CD4-positive, alpha-beta T cell treated with Interleukin-10 for 1 hour (primary cell): ENCODE results near the gene TRIM3.
"Not testable (repeated sequence)": the region's sequence is repeated elsewhere in the genome, so short reads cannot be mapped to it uniquely, and the experiment has no call there.

Source experiments
- DNase-seq: peaks from one replicate; pipeline ENCODE4 v3.0.0-alpha.2; 2020

Gene TRIM3

DNA sequence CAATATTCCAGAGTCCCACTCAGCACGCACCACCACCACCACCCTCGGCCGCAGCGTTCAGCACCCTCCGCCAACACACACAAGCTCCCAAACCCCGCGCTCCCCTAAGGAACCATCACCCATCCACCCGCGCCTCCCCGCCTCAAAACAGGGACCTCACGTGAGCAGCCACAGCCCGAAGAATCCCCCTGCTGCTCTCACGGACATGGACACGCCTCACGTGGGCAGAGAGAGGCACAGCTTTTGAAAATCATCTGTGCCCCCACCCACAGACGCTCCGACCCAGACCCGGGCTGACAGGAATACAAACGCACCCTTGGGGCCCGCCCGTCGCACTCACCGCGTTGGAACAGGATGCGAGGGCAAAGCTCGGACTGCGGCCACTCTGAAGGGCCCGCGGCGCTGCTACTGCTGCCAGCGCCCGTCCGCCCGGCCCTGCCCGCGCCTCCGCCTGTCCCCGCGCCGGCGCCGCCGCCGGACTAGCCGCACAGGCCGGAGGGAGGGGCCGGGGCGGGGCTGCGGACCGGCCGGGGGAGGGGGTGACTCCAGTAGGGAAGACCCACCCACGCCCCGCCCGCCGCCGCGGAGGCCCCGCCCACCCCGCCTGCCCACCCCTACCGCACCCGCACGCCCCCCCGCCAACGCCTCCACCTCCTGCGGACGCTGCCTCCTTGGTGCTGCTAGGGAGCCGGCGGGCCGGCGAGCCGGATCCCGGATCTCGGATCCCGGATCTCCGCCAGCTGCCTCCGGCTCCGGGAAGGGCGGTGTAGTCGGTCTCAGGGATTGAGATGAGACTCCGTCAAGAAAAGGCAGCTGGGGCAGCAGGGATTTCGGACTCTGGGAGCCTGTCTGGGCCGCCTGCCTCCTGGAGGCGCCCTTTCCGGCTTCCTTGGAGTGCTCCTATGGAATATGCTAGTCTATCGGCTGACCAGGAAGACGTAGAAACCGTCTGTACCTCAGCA, at the start of gene TRIM3:
Gene TRIM3, minus strand, starts transcription at position 491 of the 962 bp plus-strand sequence. CDS start 8,246 bp downstream, outside the sequence.
- peak; percentile 81 for DNase-seq

DNA sequence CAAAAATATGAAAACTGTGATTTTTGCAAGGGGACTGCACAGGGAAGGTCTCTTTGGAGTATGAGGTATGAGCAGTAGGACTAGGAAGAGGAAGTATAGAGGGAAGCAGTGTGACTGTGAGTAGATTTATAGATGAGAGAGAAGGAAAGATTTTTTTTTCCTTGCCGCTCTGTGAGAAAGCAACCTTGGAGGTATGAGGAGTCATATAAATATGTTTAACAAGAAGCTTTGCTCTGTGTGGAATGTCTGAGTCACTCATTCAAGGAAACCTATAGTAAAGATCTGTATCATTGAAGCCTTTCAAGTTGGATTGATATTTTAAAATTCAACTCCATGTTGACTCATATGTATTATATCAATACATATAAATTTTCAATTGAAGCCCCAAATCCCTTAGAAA, 49.5 kb upstream of the TRIM3 start:
- DNase-seq, result no peak

DNA sequence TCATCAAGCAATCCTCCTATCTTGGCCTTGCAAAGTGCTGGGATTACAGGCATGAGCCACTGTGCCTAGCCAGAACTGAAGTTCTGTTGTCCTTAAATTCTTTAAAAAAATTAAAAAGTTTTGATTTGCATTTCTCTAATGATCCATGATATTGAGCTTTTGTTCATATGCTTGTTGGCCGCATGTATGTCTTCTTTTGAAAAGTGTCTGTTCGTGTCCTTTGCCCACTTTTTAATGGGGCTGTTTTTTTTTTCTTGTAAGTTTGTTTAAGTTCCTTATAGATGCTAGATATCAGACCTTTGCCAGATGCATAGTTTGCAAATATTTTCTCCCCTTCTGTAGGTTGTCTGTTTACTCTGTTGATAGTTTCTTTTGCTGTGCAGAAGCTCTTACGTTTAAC, 48.2 kb upstream of the TRIM3 start:
- DNase-seq, result not testable (repeated sequence)

DNA sequence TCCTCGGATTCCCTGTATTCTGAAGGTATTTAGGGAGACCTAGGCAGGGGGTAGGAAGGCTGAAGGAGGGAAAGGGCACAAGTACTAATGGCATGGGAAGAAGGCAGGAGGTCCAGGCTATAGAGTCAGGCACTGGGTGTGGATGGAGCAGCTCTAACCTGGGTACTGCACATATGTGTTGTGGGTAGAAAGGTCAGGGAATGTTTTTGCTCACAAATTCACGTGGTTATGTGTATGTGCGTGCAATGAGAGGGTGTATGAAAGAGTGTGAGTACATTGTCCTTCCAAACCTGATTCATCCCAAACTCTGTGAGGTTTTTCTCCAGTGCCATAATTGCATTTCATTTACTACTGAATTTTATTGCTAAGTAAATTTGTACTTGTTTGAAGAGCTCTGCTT, 46.5 kb upstream of the TRIM3 start:
- DNase-seq, result no peak

DNA sequence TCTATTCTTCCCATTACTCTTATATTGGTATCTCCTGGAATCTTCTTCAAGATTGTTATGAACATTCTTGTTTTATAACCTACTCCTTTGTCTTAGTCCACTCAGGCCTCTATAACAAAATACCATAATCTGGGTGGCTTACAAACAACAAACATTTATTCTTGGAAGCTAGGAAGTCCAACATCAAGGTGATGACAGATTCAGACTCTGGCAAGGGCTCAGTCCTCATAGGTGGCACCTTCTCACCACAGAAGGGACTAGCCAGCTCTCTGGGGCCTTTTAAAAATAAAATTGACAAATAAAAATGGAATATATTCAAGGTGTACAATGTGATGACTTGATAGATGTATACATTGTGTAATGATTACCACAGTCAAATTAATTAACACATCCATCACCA, 43.1 kb upstream of the TRIM3 start:
- no peak for DNase-seq

DNA sequence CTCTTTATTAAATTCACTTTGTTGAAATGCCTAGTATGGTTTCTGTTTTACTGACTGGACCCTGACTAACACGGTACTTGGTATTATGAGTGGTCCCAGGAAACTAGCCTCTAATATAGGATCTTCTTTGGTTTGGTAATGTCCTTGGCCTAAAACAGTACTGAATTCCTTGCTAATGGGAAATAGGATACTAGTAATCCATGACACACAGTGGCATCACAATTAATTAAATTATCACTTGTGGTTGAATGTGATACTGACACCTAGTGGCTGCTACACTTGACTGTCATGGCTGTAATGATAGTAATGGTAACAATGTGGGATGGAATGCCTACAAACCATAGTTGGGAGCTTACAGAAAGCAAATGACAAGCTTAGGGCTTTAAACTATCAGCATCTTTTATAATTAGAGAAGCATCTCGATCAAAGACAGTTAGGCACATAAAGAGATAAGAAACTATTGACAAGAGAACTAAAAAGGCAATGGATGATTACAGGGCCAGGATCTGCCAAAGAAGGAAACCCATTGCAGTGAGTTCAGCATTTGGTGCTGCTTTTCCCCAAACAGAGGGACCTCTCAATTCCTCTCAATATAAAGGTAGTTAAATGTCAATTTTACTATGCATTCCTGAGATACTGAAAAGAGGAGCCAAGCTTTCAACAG, 32.0 kb upstream of the TRIM3 start:
- peak; percentile 53 for DNase-seq

DNA sequence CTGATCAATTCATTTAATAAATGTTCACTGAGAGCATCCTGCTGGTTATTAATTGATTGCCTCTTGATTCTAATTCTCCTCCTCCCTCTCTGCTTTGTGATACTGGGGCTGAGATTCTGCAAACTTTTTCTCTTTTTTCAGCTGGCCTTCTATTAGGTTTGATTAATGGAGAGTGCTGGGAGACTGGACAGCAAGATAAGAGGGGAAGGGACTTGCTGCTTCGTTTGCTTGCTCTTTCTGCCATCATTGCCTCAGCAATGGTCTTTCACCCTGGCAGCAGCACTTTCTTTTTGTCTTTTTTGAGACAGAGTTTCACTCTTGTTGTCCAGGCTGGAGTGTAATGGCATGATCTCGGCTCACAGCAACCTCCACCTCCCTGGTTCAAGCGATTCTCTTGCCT, 30.4 kb upstream of the TRIM3 start:
- DNase-seq, result no peak

DNA sequence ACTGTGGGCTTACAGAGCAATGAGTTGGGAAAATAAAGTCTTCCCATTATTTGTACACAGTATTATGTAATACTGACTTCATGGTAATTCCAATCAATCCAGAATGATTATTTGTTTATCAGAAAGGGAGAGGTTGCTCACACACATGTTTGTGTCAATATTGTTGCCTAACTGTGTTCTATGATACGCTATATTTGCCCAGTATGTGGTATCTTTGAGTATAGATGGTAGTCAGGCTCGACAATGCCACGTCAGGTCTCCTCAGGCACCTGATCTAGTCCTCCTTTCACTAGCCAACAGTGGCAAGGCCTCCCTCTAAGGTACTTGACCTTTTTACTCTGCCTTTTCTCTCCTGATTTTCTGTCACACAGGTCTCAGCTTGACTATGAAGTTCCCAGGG, 28.6 kb upstream of the TRIM3 start:
- no peak for DNase-seq

DNA sequence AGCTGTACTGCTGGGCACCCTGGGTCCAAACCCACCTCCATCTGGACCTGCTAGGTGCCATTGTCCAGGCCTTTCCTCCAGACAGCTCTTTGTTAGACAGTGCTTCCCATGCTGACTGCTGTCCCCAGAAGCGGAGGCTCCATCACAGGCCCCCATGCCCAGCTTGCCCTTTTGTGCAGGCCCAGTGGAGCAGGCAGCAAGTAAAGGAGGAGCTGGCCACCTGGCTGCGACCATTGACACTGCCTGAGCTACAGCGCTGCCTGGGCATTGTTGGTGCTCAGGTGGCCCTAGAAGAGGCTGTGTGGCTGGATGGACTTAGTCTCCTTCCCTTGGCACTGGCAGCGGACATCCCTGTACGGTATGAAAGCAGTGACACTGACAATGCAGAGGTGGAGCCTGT, 24.8 kb upstream of the TRIM3 start:
- no peak for DNase-seq

DNA sequence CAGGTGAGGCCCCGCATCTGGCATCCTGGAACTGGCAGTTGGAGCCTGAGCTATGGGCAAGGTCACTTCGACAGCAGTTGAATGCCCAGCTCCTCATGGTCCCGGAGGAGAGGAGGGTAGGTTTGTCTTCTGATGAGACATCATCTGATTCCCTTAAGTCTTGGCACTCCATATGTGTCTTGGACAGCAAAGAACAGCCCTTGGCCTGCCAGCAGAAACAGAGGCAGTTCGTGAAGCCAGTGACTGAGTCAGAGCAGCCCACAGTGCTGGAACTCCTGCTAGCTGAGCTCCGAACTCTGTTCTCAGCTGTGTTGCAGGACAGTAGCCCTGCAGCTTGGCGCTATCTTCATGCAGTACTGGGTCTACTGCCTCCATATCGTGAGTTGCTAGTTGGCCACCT, 24.4 kb upstream of the TRIM3 start:
- DNase-seq, result no peak

DNA sequence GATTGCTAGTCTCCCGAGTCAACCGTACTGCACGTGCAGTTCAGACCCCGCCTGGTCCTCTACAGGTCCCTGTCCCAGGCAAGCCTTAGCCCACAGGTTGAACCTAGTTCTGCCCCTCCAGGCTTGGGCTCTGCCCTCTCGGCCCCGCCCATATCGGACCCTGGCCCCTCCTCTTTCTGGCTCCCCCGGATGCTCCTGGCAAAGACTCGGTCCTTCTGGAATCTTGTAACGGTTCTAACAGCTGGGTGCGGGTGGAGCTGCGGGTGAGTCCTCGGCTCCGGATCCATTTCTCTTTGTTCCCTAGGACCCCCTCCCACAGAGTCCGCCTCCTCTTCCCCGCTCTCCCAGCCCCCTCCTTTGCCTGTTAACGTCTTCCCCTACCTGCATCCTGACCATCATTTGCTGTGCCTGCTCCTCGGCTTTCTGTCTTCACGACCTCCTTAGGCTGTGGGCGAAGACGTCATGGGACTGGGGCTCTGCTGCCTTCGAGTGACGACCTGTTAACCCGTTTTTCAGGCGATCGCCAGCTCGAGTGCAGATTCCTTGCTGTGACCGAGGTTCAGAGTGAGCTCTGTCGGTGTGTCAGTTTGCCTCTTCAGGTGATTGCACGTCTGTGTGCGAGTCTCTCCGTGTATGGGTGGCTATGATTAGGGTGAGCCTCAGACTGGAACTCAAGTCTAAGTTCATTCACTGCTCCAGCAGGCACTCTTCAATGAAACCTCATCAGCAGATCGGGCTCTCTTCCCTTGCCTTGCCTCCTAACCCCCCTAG, 23.5 kb upstream of the TRIM3 start, which contains the start of gene DNHD1:
Gene DNHD1, plus strand, starts transcription at position 212 of the 771 bp plus-strand sequence. CDS start 936 bp downstream, outside the sequence.
- DNase-seq, result no peak

DNA sequence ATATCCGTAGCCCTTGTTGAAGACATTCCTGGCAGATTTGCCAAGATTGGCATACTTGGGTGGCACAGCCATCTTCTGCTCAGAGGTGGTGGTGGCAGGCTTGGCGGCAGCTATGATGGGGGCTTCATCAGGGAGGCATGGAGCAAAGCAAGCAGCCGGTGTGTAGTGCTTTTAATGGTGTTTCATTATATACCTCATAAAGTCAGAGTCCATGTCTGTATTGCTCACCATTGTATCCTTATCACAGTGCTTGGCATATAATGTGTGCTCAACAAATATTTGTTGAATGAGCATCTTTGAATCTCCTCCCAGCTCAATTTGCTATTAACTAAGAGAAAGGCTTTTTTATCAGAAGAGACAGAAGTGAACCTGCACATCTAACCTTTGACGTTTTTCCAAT, 15.6 kb upstream of the TRIM3 start:
- no peak for DNase-seq

DNA sequence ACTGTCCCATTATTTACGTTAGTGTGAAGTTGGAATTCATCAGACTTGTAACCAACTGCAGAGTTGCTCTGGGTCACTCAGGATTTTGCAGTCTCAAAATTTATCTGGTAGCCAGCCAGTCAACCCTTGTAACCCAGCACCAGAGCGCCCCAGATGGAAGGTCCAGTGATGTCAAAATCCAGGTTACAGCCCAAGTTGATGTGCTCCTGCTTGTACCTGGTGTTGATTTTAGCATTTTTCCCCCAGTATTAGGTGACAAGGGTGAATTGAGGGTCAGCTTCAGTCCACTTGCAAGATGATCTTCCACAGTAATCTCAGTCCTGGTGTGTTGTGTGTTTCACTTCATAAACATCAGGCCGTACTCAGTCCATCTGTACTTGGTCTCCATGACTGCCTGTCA, 15.1 kb upstream of the TRIM3 start:
- DNase-seq, result no peak

DNA sequence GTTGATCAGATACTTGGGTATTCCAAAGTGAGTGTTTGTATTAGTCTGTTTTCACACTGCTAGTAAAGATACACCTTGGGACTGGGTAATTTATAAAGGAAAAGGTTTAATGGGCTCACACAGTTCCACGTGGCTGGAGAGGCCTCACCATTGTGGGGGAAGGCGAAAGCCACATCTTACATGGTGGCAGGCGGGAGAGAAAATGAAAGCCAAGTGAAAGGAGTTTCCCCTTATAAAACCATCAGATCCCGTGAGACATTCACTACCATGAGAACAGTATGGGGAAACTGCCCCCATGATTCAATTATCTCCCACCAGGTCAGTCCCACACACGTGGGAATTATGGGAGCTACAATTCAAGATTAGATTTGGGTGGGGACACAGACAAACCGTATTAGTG, 14.6 kb upstream of the TRIM3 start:
- no peak for DNase-seq

DNA sequence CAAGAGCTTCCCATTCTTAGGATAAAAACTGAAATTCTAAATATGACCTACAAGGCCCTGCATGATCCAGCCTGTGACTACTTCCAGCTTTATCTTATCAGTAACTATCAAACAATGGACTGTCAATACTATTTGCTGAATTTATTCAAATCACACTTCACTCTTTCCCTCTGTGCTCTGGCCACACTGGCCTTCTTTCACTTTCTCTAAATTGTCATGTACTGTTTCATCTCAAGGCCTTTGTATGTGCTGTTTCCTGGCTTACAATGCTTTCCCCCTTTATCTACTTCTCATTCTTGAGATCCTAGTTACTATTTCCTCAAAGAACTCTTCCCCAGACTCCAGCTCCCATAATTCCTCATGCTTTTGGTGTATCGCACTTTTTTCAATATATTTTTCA, 13.2 kb upstream of the TRIM3 start:
- no peak for DNase-seq

DNA sequence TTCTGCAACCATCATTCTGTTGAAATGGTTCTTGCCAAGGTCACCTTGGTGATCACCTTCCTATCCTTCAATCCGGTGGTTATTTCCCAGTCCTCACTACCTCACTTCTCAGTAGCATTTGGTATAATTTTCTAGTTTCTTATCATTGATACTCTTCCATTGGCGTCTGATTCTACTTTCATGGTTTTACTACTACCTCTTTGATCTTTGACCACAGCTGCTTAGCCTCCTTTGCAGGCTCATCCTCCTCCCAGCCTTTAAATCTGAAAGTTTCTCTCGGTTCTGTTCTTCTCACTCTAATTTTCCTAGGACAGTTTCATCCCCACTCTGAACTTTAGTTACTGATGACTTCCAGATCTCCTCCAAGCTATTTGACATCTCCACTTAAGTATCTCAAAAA, 12.5 kb upstream of the TRIM3 start:
- DNase-seq, result no peak

DNA sequence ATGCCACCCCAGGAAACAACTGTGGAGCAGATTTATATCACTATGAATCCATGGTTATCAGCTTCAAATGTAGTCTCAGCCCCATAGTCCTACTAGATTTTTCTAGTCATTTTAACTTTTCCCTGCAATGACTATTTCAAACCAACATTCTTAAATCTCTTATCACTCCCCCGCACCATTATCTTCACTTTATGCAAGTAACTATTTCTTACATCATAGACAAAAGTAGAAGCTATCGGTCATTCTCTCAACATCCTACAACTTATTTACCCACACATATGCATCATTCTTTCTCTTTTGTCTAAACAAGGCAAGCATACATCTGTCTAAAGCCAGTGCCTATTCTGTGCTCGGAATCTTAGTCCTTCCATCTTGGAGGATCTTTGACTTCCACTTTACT, 11.9 kb upstream of the TRIM3 start:
- DNase-seq, result no peak

DNA sequence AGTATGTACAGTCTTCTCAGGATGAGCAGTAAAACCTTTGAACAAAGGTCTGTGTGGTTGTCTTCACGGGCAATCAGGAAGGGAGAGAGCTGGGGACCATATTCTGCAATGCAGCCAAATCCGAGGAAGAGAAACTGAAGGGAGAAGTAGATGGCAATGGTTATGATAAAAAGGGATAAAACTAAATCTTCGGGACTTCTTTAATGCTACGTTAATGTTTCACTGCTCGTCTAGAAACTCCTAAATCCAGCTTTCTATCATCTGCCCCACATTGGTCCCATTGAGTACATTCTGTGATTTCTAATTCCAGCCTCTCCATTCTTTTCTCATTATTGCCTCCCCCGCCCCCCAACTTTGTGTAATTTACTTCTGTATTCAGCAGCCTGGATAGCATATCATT, 9.3 kb upstream of the TRIM3 start:
- DNase-seq, result no peak

DNA sequence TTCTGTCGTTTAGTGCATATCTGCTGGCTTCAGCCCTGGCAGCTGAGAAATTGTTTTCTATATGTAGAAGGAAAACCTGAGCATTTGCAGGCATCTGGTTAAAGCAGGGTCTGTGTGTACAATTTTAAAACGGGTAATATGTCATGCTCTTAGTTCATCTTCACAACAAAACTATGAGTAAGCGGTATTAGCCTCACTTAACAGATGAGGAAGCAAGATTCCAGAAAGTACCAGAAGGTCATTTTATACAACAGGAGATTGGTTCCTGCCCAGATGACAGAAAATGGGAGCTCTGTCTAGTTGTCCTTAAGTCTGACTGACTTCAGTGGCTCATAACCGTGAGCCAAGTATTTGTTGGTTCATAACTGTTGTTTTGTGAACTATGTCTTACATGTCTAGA, 8.7 kb upstream of the TRIM3 start:
- DNase-seq, result no peak

DNA sequence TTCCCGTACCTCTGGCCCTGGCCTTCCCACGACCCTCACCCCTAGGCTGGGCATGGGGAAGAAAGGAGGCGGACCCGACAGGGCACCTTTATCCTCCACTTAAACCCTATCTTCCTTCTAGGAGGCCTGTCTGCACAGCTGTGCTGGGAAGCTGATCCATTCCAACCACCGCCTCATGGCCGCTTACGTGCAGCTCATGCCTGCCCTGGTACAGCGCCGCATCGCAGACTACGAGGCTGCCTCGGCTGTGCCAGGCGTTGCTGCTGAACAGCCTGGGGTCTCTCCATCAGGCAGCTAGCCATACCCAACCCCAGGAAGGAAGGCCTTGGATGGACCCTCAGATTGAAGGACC, 8.2 kb upstream of the TRIM3 start:
- DNase-seq, result no peak

DNA sequence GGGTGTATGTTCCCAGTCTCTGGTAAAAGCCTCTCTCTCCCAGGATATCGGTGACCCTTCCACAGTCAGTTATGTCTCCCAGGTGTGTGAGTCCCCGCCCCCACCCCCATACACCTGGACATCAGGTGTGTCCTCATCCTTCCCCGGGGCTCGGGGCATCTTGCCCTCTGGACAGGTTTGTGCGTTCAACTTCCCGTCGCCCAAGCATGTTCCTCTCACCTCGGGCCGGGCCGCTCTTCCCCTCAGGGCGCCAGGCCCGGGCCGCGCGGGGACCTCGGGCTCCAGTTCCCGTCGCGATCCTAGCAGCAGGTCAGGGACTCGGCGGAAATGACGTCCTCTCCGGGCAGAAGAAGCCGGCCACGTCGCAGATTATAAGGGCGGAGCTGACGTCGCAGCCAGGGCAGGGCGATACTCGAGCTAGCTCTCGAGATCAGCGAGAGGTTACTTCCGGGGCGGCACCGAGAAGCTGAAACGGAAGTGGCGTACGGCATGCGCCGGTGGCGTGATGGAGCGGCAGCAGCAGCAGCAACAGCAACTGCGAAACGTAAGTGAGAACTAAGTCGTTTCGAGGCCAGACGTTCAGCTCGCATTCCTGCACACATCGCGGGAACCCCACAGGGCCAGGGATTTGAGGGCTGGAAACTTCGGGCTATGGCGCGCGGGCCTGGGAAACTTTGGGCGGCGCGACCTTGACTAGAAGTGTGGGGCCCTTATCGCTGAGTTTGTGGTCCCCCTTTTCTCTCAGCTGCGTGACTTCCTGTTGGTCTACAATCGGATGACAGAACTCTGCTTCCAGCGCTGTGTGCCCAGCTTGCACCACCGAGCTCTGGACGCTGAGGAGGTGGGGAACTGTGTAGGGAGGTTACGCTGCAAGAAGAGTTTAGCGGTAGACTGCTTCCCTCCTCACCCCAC, 7.5 kb upstream of the TRIM3 start, which contains the start of the genes ARFIP2 and TIMM10B:
Gene ARFIP2, minus strand, starts transcription at position 320 of the 912 bp plus-strand sequence. CDS start 910 bp downstream, outside the sequence.
Gene TIMM10B, plus strand, starts transcription at position 490 of the 912 bp plus-strand sequence. Its CDS starts 16 bp downstream, at position 506.
- peak; percentile 97 for DNase-seq

DNA sequence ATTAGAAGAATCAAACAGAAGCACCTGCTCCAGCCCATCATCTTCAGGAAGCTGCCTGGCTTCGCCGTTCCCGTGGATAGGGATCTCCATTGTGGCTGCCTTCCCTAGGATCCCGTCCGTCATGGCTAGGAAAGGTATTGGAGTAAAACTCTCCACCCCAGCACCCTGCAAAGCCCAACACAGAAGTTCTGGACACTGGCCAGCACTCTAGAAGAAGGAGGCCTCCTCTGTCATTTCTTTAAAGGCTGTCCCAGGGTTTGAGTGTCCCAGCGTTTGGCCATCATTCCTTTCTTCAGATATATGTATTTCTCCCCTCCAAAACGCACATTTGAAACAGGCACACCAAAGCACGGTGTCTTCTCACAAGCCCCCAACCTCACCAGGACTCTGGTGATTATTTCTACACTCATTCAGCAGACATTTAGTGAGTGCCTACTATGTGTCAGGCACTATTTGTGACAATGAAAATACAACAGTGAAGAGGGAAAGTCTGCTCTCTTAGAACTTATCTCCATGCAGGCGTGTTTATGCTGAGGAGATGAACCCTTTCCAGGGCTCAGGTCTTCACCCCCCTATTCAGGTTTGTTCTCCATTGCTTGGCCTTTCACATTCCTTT, 6.7 kb upstream of the TRIM3 start:
- no peak for DNase-seq
